GM23338 (cell line): ENCODE data around the gene OR4N2. TPM values are rescaled to one million over a fixed set of nuclear protein-coding genes. Genes with fewer than 3 reads are reported as not detected.
"Not testable (repeated sequence)": the region's sequence is repeated elsewhere in the genome, so short reads cannot be mapped to it uniquely, and the experiment has no call there.

Experiments used
- ATAC-seq: fragments of 200-7000 bp; cut with Tn5 transposase; 3 replicates; pipeline ENCODE4 v1.9.1; 2020
- DNase-seq: peaks from one replicate; pipeline ENCODE4 v3.0.0-alpha.2; 2015; ENCODE audit warnings: low spot score
- H2AFZ ChIP-seq: fragments of 200-600 bp; sonication (generic); 2 replicates; pipeline ENCODE4 v1.8.0; 2016; ENCODE audit warnings: antibody characterized with exemption, mild to moderate bottlenecking, moderate library complexity
- H3F3A ChIP-seq: fragments of 200-600 bp; sonication (generic); replicated peaks from 2 replicates; pipeline ENCODE4 v1.8.0; 2017; ENCODE audit warnings: antibody characterized with exemption, mixed run types, low read depth
- H3K27ac ChIP-seq: fragments of 200-600 bp; sonication (generic); 2 replicates; pipeline ENCODE4 v1.6.1; 2016; ENCODE audit warnings: low read depth
- H3K27me3 ChIP-seq: fragments of 200-600 bp; sonication (generic); 2 replicates; pipeline ENCODE4 v1.8.0; 2016; ENCODE audit warnings: mild to moderate bottlenecking, mixed run types, moderate library complexity; ENCODE audit not compliant: insufficient read depth
- H3K36me3 ChIP-seq: fragments of 200-600 bp; sonication (generic); 2 replicates; pipeline ENCODE4 v1.8.0; 2016; ENCODE audit warnings: mild to moderate bottlenecking; ENCODE audit not compliant: insufficient read depth
- H3K4me1 ChIP-seq: fragments of 200-600 bp; sonication (generic); 2 replicates; pipeline ENCODE4 v1.8.0; 2016; ENCODE audit warnings: mild to moderate bottlenecking, moderate library complexity; ENCODE audit not compliant: insufficient read depth
- H3K4me2 ChIP-seq: fragments of 200-600 bp; sonication (generic); 2 replicates; pipeline ENCODE4 v1.7.1; 2017; ENCODE audit warnings: mixed run types
- H3K4me3 ChIP-seq: fragments of 200-600 bp; sonication (generic); 2 replicates; pipeline ENCODE4 v1.6.1; 2016; ENCODE audit warnings: mixed run types
- H3K79me2 ChIP-seq: fragments of 200-600 bp; sonication (generic); replicated peaks from 2 replicates; pipeline ENCODE4 v1.8.0; 2017; ENCODE audit warnings: mild to moderate bottlenecking; ENCODE audit not compliant: insufficient read depth
- H3K9me2 ChIP-seq: fragments of 200-600 bp; sonication (generic); 2 replicates; pipeline ENCODE4 v1.8.0; 2017; ENCODE audit not compliant: insufficient read depth
- H4K20me1 ChIP-seq: fragments of 200-600 bp; sonication (generic); replicated peaks from 2 replicates; pipeline ENCODE4 v1.8.0; 2017; ENCODE audit warnings: mild to moderate bottlenecking; ENCODE audit not compliant: insufficient read depth
- H3K27ac Mint-ChIP-seq: 2 replicates; pipeline ENCODE4 v1.8.0; 2020; ENCODE audit warnings: inconsistent platforms, mild to moderate bottlenecking, moderate library complexity, mixed read lengths
- H3K27me3 Mint-ChIP-seq: 3 replicates; pipeline ENCODE4 v1.8.0; 2022; ENCODE audit warnings: low read depth, mild to moderate bottlenecking, moderate library complexity, mixed read lengths, inconsistent platforms; ENCODE audit not compliant: insufficient read depth, poor library complexity
- H3K36me3 Mint-ChIP-seq: 3 replicates; pipeline ENCODE4 v1.8.0; 2021; ENCODE audit warnings: low read depth, mild to moderate bottlenecking, inconsistent platforms, moderate library complexity, mixed read lengths
- H3K4me1 Mint-ChIP-seq: 3 replicates; pipeline ENCODE4 v1.8.0; 2020; ENCODE audit warnings: mild to moderate bottlenecking, inconsistent platforms, mixed read lengths
- H3K4me3 Mint-ChIP-seq: 3 replicates; pipeline ENCODE4 v1.8.0; 2021; ENCODE audit warnings: moderate library complexity, mild to moderate bottlenecking, inconsistent platforms, mixed read lengths
- H3K9me3 Mint-ChIP-seq: 3 replicates; pipeline ENCODE4 v1.8.0; 2020; ENCODE audit warnings: moderate library complexity, mild to moderate bottlenecking, inconsistent platforms, mixed read lengths
- polyA plus RNA-seq: library from polyadenylated mRNA; unstranded; fragments of >200 nt; fragmentation: Nextera tagmentation; extraction: Ambion mirVana; gene quantifications from 2 replicates; pipeline ENCODE4 v1.2.1, GENCODE V29; 2016
- total RNA-seq: library from RNA; depleted of rRNA; stranded (reverse); fragments of >200 nt; shearing (Covaris generic); gene quantifications from 2 replicates; pipeline ENCODE4 v1.2.3, GENCODE V29; 2014
- TF ChIP-seq, protein P1 (sequence below), 2 experiments: fragments of 200-600 bp in 1 of 2; sonication (generic) in 1 of 2; conservative IDR thresholded peaks; 2 replicates each; pipeline versions ENCODE4 v1.5.1 to v1.6.1; 2016 to 2017; ENCODE audit warnings: antibody characterized with exemption in 2 of 2, low read depth in 2 of 2, mild to moderate bottlenecking in 2 of 2, moderate library complexity in 1 of 2
- TF ChIP-seq, protein P2 (sequence below): IDR thresholded peaks from 2 replicates; pipeline ENCODE4 v1.6.1; 2016; ENCODE audit warnings: antibody characterized with exemption

OR4N2 gene
- total and polyA plus RNA-seq, 2 experiments from 2014 or later: not detected

DNA sequence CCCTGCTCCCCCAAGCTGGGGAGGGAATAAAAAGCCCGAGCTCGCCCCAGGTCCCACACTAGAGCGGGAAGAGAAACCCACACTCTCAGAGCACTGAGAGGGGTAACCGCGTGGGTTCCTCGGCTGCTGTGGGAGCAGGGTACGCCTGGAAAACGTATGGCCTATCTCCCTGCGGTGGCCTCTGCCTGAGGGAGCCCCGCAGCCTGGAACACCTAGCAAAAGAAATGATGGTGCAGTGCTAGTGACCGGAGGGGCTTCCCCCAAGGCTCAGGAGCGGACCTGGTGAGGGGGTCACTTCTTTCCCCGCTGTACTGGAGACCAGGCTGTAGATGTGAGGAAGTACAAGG lies 2.5 kb upstream of the OR4N2 start:
- Mint-ChIP-seq H3K4me3 (no peak overlapping the region), H3K9me3 (peaks cover 6% of the 10 kb centered on the region; the same call in 2 of the 3 replicates), H3K36me3 (peaks cover 28% of the 10 kb centered on the region), H3K27ac (no peak overlapping the region), H3K27me3 (no peaks in the 10 kb centered on the region), H3K4me1 (no peaks in the 10 kb centered on the region)
- TF ChIP-seq, protein P1, sequence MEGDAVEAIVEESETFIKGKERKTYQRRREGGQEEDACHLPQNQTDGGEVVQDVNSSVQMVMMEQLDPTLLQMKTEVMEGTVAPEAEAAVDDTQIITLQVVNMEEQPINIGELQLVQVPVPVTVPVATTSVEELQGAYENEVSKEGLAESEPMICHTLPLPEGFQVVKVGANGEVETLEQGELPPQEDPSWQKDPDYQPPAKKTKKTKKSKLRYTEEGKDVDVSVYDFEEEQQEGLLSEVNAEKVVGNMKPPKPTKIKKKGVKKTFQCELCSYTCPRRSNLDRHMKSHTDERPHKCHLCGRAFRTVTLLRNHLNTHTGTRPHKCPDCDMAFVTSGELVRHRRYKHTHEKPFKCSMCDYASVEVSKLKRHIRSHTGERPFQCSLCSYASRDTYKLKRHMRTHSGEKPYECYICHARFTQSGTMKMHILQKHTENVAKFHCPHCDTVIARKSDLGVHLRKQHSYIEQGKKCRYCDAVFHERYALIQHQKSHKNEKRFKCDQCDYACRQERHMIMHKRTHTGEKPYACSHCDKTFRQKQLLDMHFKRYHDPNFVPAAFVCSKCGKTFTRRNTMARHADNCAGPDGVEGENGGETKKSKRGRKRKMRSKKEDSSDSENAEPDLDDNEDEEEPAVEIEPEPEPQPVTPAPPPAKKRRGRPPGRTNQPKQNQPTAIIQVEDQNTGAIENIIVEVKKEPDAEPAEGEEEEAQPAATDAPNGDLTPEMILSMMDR (conservative IDR thresholded peaks at IDR 0.05; ENCODE audit: low read depth in 2 of 2): no peak
- TF ChIP-seq, protein P2, sequence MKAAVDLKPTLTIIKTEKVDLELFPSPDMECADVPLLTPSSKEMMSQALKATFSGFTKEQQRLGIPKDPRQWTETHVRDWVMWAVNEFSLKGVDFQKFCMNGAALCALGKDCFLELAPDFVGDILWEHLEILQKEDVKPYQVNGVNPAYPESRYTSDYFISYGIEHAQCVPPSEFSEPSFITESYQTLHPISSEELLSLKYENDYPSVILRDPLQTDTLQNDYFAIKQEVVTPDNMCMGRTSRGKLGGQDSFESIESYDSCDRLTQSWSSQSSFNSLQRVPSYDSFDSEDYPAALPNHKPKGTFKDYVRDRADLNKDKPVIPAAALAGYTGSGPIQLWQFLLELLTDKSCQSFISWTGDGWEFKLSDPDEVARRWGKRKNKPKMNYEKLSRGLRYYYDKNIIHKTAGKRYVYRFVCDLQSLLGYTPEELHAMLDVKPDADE: no peak
- Histone ChIP-seq H3K27me3 (no peaks in the 10 kb centered on the region), H4K20me1 (no peaks in the 10 kb centered on the region), H3K4me3 (no peak overlapping the region), H3K36me3 (peaks cover 33% of the 10 kb centered on the region), H2AFZ (no peak overlapping the region), H3K4me2 (no peak overlapping the region), H3K27ac (no peak overlapping the region), H3F3A (no peaks in the 10 kb centered on the region), H3K9me2 (no peaks in the 10 kb centered on the region), H3K4me1 (no peaks in the 10 kb centered on the region), H3K79me2 (no peaks in the 10 kb centered on the region)
- no peak for ATAC-seq
- no peak for DNase-seq

DNA sequence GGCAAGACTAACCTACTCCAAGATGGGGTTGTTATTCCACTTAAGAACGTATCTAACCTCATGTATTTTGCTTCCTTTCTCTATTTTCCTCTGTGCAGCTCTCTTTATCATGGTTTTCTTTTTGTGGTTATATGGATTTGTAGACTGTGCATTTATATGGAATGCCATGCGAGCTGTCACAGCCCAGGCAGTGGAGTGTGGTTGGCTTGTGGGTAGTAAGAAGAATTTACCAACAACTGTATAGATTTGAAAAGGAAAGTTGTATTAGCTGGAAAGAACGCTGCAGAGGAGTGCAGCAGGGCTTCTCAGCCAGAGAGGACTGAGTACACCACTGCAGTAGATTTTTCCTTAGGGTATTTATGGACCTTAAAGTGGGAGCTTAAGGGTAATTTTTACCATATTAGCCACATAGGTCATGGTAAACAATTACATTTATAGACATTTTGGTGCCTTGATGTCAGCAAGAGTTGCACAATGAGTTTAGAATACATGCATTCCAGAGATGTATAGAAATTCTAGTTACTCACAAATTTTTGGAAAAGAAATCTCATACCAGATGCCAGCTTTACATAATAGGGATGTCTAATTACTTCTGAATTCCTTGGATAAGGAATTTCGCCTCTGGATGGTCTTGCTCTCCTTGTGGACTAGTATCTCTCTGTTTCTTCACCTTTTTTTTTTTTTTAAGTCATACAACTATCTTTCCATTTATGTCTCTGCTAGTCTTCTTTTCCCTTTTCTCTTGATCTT lies 9.8 kb downstream of the OR4N2 start:
- H2AFZ ChIP-seq, H3K4me2 ChIP-seq, H3K79me2 ChIP-seq, ATAC-seq, H4K20me1 ChIP-seq, H3K27ac Mint-ChIP-seq, H3K9me2 ChIP-seq, H3K27ac ChIP-seq, H3K4me3 Mint-ChIP-seq, DNase-seq, H3K4me1 ChIP-seq, H3K9me3 Mint-ChIP-seq, H3K27me3 Mint-ChIP-seq, H3F3A ChIP-seq, H3K27me3 ChIP-seq, H3K4me1 Mint-ChIP-seq, H3K4me3 ChIP-seq: not testable (repeated sequence)
- peaks cover 33% of the 10 kb centered on the region; the same call in 2 of the 3 replicates for H3K36me3 Mint-ChIP-seq
- H3K36me3 ChIP-seq: peaks cover 45% of the 10 kb centered on the region

DNA sequence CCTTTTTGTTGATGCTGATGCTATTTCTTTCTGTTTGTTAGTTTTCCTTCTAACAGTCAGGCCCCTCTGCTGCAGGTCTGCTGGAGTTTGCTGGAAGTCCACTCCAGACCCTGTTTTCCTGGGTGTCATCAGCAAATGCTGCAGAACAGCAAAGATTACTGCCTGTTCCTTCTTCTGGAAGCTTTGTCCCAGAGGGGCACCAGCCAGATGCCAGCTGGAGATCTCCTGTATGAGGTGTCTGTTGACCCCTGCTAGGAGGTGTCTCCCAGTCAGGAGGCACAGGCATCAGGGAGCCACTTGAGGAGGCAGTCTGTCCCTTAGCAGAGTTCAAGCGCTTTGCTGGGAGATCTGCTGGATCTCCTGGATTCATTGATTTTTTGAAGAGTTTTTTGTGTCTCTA lies 16.3 kb downstream of the OR4N2 start:
- H4K20me1 ChIP-seq, H2AFZ ChIP-seq, H3K27me3 ChIP-seq, H3K4me1 Mint-ChIP-seq, H3K27ac ChIP-seq, H3K27ac Mint-ChIP-seq, H3K4me3 ChIP-seq, H3K4me2 ChIP-seq, H3K4me3 Mint-ChIP-seq, H3K9me2 ChIP-seq, ATAC-seq, H3F3A ChIP-seq, H3K4me1 ChIP-seq, H3K9me3 Mint-ChIP-seq, H3K27me3 Mint-ChIP-seq, H3K79me2 ChIP-seq, DNase-seq: not testable (repeated sequence)
- peaks cover 22% of the 10 kb centered on the region for H3K36me3 Mint-ChIP-seq
- peaks cover 22% of the 10 kb centered on the region for H3K36me3 ChIP-seq

DNA sequence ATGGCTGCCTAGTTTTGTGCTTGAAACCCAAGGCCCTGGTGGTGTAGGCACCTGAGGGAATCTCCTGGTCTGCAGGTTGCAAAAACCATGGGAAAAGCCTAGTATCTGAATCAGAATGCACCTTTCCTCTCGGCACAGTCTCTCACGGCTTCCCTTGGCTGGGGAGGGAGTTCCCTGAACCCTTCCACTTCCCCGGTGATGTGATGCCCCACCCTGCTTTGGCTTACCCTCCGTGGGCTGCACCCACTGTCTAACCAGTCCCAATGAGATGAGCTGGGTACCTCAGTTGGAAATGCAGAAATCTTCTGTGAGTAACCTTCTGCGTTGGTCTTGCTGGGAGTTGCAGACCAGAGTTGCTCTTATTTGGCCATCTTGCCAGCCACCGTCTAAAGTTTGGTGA lies 17.4 kb downstream of the OR4N2 start:
- H3K4me1 ChIP-seq, ATAC-seq, H3F3A ChIP-seq, H4K20me1 ChIP-seq, H3K27me3 Mint-ChIP-seq, H3K4me2 ChIP-seq, H3K4me1 Mint-ChIP-seq, H3K4me3 ChIP-seq, H3K27ac ChIP-seq, H3K4me3 Mint-ChIP-seq, H2AFZ ChIP-seq, H3K79me2 ChIP-seq, H3K27ac Mint-ChIP-seq, H3K9me2 ChIP-seq, DNase-seq, H3K9me3 Mint-ChIP-seq, H3K27me3 ChIP-seq: not testable (repeated sequence)
- H3K36me3 ChIP-seq: peaks cover 18% of the 10 kb centered on the region
- H3K36me3 Mint-ChIP-seq: peaks cover 22% of the 10 kb centered on the region
